ENCODE data around the gene NEMP1. TPM values are rescaled to one million over a fixed set of nuclear protein-coding genes. Genes with fewer than 3 reads are reported as not detected.

NEMP1 gene
- total RNA-seq, 1 donor from 2014 or later: 14.1 TPM

- intact Hi-C loops (cut with DNase I): no loop called here
- no peak overlapping the region for H3K4me3 ChIP-seq
- H3K4me1 ChIP-seq: peaks cover 16% of the 10 kb centered on the region
- no peaks in the 10 kb centered on the region for H3K27me3 ChIP-seq
- no peak for TF ChIP-seq CTCF (IDR thresholded peaks at IDR 0.05)
- H3K27ac ChIP-seq: no peak overlapping the region
- no peaks in the 10 kb centered on the region for H3K9me3 ChIP-seq
- DNase-seq (no peak), ATAC-seq (no peak)
- no peaks in the 10 kb centered on the region for H3K36me3 ChIP-seq
Observed at GRCh38 chr12:57116580-57117281, 38.1 kb upstream of the NEMP1 start.

GRCh38 chr12:57112492-57113294 is 34.1 kb upstream of the NEMP1 start:
- ATAC-seq (no peak), DNase-seq (no peak)
- H3K27me3 ChIP-seq: no peaks in the 10 kb centered on the region
- TF ChIP-seq CTCF (IDR thresholded peaks at IDR 0.05): no peak
- peaks cover 29% of the 10 kb centered on the region for H3K4me1 ChIP-seq
- peaks cover 16% of the 10 kb centered on the region for H3K36me3 ChIP-seq
- H3K27ac ChIP-seq: peak overlapping the region; percentile 99
- intact Hi-C loops (cut with DNase I): no loop called here
- H3K9me3 ChIP-seq: no peaks in the 10 kb centered on the region
- peak overlapping the region; percentile 96 for H3K4me3 ChIP-seq

GRCh38 chr12:57111031-57111734 is 32.6 kb upstream of the NEMP1 start, which contains the start of gene STAT6:
Gene STAT6, minus strand, starts transcription at chr12:57111362. Its CDS starts 3,084 bp downstream, at chr12:57108278.
- intact Hi-C loops (cut with DNase I): no loop called here
- Histone ChIP-seq H3K4me1 (peaks cover 31% of the 10 kb centered on the region), H3K4me3 (peak within 1 kb of the TSS; percentile 96), H3K27ac (peak within 1 kb of the TSS; percentile 99), H3K9me3 (no peaks in the 10 kb centered on the region), H3K27me3 (no peaks in the 10 kb centered on the region), H3K36me3 (peaks cover 31% of the 10 kb centered on the region)
- no peak for TF ChIP-seq CTCF (IDR thresholded peaks at IDR 0.05)
- peak; percentile 91 for DNase-seq
- peak; percentile 81 for ATAC-seq

- TF ChIP-seq CTCF (IDR thresholded peaks at IDR 0.05): no peak
- Histone ChIP-seq H3K27ac (peak overlapping the region; percentile 99), H3K4me1 (peaks cover 31% of the 10 kb centered on the region), H3K9me3 (no peaks in the 10 kb centered on the region), H3K4me3 (peak overlapping the region; percentile 96), H3K36me3 (peaks cover 39% of the 10 kb centered on the region), H3K27me3 (no peaks in the 10 kb centered on the region)
- intact Hi-C loops (cut with DNase I): no loop called here
- peak; percentile 30 for ATAC-seq
- peak; percentile 87 for DNase-seq
Observed at GRCh38 chr12:57110104-57111030, 31.8 kb upstream of the NEMP1 start.

All from upper lobe of right lung (tissue), 1 donor.